Stomach (tissue), 4 donors: ENCODE results near the gene SIGLEC10.

Experiments used
- POLR2A ChIP-seq, 4 donors: fragments of 450-650 bp; IDR thresholded peaks; one replicate each; pipeline ENCODE4 v1.6.1; 2016; ENCODE audit warnings: antibody characterized with exemption in 4 of 4, control low read depth in 2 of 4, mild to moderate bottlenecking in 1 of 4, moderate library complexity in 1 of 4
- POLR2AphosphoS5 ChIP-seq, 3 donors: sonication (generic); formaldehyde crosslinking; IDR thresholded peaks; one replicate each; pipeline ENCODE4 v1.6.1; 2016; ENCODE audit warnings: antibody characterized with exemption in 3 of 3
- TF ChIP-seq, protein P1 (sequence below), 7 experiments: fragments of 450-650 bp in 4 of 7; fragments of 200-600 bp in 3 of 7; sonication (generic) in 3 of 7; IDR thresholded peaks; one replicate each; pipeline ENCODE4 v1.5.1; 2016 to 2019; ENCODE audit warnings: antibody characterized with exemption in 7 of 7, control low read depth in 2 of 7, mild to moderate bottlenecking in 1 of 7

- TF ChIP-seq, protein P1, sequence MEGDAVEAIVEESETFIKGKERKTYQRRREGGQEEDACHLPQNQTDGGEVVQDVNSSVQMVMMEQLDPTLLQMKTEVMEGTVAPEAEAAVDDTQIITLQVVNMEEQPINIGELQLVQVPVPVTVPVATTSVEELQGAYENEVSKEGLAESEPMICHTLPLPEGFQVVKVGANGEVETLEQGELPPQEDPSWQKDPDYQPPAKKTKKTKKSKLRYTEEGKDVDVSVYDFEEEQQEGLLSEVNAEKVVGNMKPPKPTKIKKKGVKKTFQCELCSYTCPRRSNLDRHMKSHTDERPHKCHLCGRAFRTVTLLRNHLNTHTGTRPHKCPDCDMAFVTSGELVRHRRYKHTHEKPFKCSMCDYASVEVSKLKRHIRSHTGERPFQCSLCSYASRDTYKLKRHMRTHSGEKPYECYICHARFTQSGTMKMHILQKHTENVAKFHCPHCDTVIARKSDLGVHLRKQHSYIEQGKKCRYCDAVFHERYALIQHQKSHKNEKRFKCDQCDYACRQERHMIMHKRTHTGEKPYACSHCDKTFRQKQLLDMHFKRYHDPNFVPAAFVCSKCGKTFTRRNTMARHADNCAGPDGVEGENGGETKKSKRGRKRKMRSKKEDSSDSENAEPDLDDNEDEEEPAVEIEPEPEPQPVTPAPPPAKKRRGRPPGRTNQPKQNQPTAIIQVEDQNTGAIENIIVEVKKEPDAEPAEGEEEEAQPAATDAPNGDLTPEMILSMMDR (IDR thresholded peaks at IDR 0.05): no peak
- TF ChIP-seq POLR2A (IDR thresholded peaks at IDR 0.05): peak in 2 of 4 donors; percentile 17 to 76
- peak in 2 of 3 donors; percentile 97 to 98 for TF ChIP-seq POLR2AphosphoS5 (IDR thresholded peaks at IDR 0.05)
Measured at GRCh38 chr19:51367255-51367564, 50.2 kb downstream of the SIGLEC10 start.
